ENCODE measurements around the gene ZNHIT3. TPM values are rescaled to one million over a fixed set of nuclear protein-coding genes. Genes with fewer than 3 reads are reported as not detected.
A peak's percentile ranks its signal among the peaks of the same experiment; 100 is the strongest.
"Not testable (repeated sequence)": the region's sequence is repeated elsewhere in the genome, so short reads cannot be mapped to it uniquely, and the experiment has no call there.

The ZNHIT3 gene
- total RNA-seq, 1 donor from 2014 or later, result 48.2 TPM

DNA sequence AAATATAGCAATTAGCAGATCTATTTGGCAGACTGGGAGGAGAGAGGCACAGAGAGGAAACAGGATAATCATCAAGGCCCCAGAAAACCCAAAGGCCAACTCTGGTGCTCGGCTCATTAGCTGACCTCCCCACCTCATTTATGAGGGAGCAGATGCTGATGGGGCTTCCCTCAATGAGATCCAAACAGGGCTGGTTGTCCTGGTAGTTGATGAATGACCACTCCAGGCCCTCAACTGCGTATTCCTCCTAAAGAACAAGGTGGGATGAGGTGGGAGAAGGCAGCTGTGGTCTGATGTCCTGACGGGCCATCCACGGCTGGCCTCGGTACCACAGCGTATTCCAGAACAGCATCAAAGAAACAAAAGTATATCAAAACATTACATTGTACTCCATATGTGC, 20.8 kb downstream of the ZNHIT3 start:
- no peaks in the 10 kb centered on the region for H3K9me3 Mint-ChIP-seq
- no peak for DNase-seq (ENCODE audit: low spot score)
- no peak overlapping the region for H3K27ac Mint-ChIP-seq
- H3K4me1 Mint-ChIP-seq (ENCODE audit: low read depth), result no peaks in the 10 kb centered on the region
- H3K27me3 Mint-ChIP-seq (ENCODE audit: low read depth), result no peaks in the 10 kb centered on the region
- intact Hi-C loops (cut with micrococcal nuclease), result no loop called here
- H3K4me3 Mint-ChIP-seq (ENCODE audit: low read depth), result no peak overlapping the region
- H3K36me3 Mint-ChIP-seq (ENCODE audit: low read depth), result peaks cover 82% of the 10 kb centered on the region

DNA sequence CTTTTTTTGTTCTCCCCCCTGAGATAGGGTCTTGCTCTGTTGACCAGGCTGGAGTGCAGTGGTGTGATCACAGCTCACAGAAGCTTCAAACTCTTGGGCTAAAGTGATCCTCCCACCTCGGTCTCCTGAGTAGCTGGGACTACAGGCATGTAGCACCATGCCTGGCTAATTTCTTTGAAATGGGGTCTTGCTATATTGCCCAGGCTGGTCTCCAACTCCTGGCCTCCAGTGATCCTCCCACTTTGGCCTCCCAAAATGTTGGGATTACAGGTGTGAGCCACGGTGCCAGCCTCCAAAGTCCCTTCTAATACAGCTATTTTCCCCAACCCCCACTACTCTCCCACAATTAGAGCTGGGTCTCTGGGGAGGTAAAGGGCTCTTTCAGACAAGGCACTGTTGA, 22.0 kb downstream of the ZNHIT3 start:
- DNase-seq (ENCODE audit: low spot score); H3K27ac Mint-ChIP-seq; H3K9me3 Mint-ChIP-seq; intact Hi-C loops (cut with micrococcal nuclease); H3K4me3 Mint-ChIP-seq (ENCODE audit: low read depth); H3K4me1 Mint-ChIP-seq (ENCODE audit: low read depth); H3K27me3 Mint-ChIP-seq (ENCODE audit: low read depth): not testable (repeated sequence)
- H3K36me3 Mint-ChIP-seq (ENCODE audit: low read depth), result peaks cover 81% of the 10 kb centered on the region

GRCh38 chr17:36509272-36509985, 22.9 kb downstream of the ZNHIT3 start:
- intact Hi-C loops (cut with micrococcal nuclease), result no loop called here
- Mint-ChIP-seq H3K27ac (no peak overlapping the region), H3K4me1 (ENCODE audit: low read depth) (no peaks in the 10 kb centered on the region), H3K36me3 (ENCODE audit: low read depth) (peaks cover 81% of the 10 kb centered on the region), H3K27me3 (ENCODE audit: low read depth) (no peaks in the 10 kb centered on the region), H3K9me3 (no peaks in the 10 kb centered on the region), H3K4me3 (ENCODE audit: low read depth) (no peak overlapping the region)
- no peak for DNase-seq (ENCODE audit: low spot score)

- Mint-ChIP-seq H3K27me3 (ENCODE audit: low read depth) (no peaks in the 10 kb centered on the region), H3K27ac (no peak overlapping the region), H3K4me1 (ENCODE audit: low read depth) (no peaks in the 10 kb centered on the region), H3K36me3 (ENCODE audit: low read depth) (peaks cover 84% of the 10 kb centered on the region), H3K4me3 (ENCODE audit: low read depth) (no peak overlapping the region), H3K9me3 (no peaks in the 10 kb centered on the region)
- DNase-seq (ENCODE audit: low spot score), result no peak
- intact Hi-C loops (cut with micrococcal nuclease), result no loop called here
Observed at GRCh38 chr17:36510636-36511035, 24.2 kb downstream of the ZNHIT3 start.

GRCh38 chr17:36511216-36511615, 24.7 kb downstream of the ZNHIT3 start:
- Mint-ChIP-seq H3K36me3 (ENCODE audit: low read depth) (peaks cover 80% of the 10 kb centered on the region), H3K9me3 (no peaks in the 10 kb centered on the region), H3K4me3 (ENCODE audit: low read depth) (no peak overlapping the region), H3K27ac (no peak overlapping the region), H3K4me1 (ENCODE audit: low read depth) (no peaks in the 10 kb centered on the region), H3K27me3 (ENCODE audit: low read depth) (no peaks in the 10 kb centered on the region)
- DNase-seq (ENCODE audit: low spot score), result no peak
- intact Hi-C loops (cut with micrococcal nuclease), result no loop called here

- H3K36me3 Mint-ChIP-seq (ENCODE audit: low read depth), result peaks cover 73% of the 10 kb centered on the region
- no peak for DNase-seq (ENCODE audit: low spot score)
- H3K27me3 Mint-ChIP-seq (ENCODE audit: low read depth), result no peaks in the 10 kb centered on the region
- H3K9me3 Mint-ChIP-seq, result no peaks in the 10 kb centered on the region
- no peak overlapping the region for H3K27ac Mint-ChIP-seq
- no peaks in the 10 kb centered on the region for H3K4me1 Mint-ChIP-seq (ENCODE audit: low read depth)
- intact Hi-C loops (cut with micrococcal nuclease), result no loop called here
- H3K4me3 Mint-ChIP-seq (ENCODE audit: low read depth), result no peak overlapping the region
Observed at GRCh38 chr17:36512641-36513040, 26.2 kb downstream of the ZNHIT3 start.

GRCh38 chr17:36514856-36515255, 28.4 kb downstream of the ZNHIT3 start:
- no peaks in the 10 kb centered on the region for H3K27me3 Mint-ChIP-seq (ENCODE audit: low read depth)
- no peaks in the 10 kb centered on the region for H3K4me1 Mint-ChIP-seq (ENCODE audit: low read depth)
- H3K9me3 Mint-ChIP-seq, result no peaks in the 10 kb centered on the region
- intact Hi-C loops (cut with micrococcal nuclease), result no loop called here
- peaks cover 67% of the 10 kb centered on the region for H3K36me3 Mint-ChIP-seq (ENCODE audit: low read depth)
- no peak for DNase-seq (ENCODE audit: low spot score)
- H3K4me3 Mint-ChIP-seq (ENCODE audit: low read depth), result no peak overlapping the region
- H3K27ac Mint-ChIP-seq, result no peak overlapping the region

DNA sequence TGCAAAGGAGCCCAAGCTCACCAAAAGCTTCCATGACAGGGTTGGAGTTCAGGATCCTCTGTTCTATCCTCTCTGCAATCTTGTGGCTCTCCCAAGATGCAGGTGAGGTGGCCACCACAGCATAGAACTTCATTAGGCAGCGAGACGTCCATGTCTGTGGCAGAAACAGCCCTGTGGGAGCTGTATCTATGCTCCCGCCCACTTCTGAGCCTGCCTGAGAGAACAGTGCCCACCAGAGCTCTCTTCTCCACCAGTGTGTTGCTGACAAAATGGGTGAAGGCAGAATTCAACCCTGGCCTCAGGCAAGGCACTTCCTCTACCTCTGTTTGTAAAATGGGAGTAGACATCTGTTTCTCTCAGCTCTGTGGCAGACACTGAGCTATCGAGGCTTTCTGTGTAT, 29.4 kb downstream of the ZNHIT3 start:
- intact Hi-C loops (cut with micrococcal nuclease), result no loop called here
- no peak overlapping the region for H3K4me3 Mint-ChIP-seq (ENCODE audit: low read depth)
- no peak overlapping the region for H3K27ac Mint-ChIP-seq
- H3K27me3 Mint-ChIP-seq (ENCODE audit: low read depth), result no peaks in the 10 kb centered on the region
- H3K36me3 Mint-ChIP-seq (ENCODE audit: low read depth), result peaks cover 68% of the 10 kb centered on the region
- no peaks in the 10 kb centered on the region for H3K9me3 Mint-ChIP-seq
- DNase-seq (ENCODE audit: low spot score), result no peak
- peaks cover 3% of the 10 kb centered on the region for H3K4me1 Mint-ChIP-seq (ENCODE audit: low read depth)

DNA sequence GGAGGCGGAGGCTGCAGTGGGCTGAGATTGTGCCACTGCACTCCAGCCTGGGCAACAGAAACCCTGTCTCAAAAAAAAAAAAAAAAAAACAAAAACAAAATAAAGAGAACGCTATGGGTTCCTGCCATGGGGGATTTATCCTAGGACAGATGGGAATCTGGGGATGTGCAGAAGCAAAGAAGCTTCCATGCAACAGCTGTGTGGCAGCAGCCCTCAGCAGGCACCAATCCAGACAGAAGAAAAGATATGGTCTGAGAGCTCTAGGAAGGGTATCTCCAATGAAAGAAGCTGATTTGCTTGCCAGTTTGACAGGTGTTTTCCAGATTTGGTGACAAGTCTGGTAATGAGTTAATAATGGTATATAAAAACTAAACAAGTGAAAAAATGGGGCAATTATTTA, 36.6 kb downstream of the ZNHIT3 start:
- intact Hi-C loops (cut with micrococcal nuclease), result no loop called here
- Mint-ChIP-seq H3K4me3 (ENCODE audit: low read depth) (no peak overlapping the region), H3K27me3 (ENCODE audit: low read depth) (no peaks in the 10 kb centered on the region), H3K9me3 (no peaks in the 10 kb centered on the region), H3K27ac (no peak overlapping the region), H3K36me3 (ENCODE audit: low read depth) (peaks cover 74% of the 10 kb centered on the region), H3K4me1 (ENCODE audit: low read depth) (peaks cover 18% of the 10 kb centered on the region)
- no peak for DNase-seq (ENCODE audit: low spot score)

GRCh38 chr17:36524428-36524876, 38.0 kb downstream of the ZNHIT3 start:
- intact Hi-C loops (cut with micrococcal nuclease), result no loop called here
- peaks cover 70% of the 10 kb centered on the region for H3K36me3 Mint-ChIP-seq (ENCODE audit: low read depth)
- no peaks in the 10 kb centered on the region for H3K27me3 Mint-ChIP-seq (ENCODE audit: low read depth)

GRCh38 chr17:36525113-36525512, 38.6 kb downstream of the ZNHIT3 start:
- H3K4me1 Mint-ChIP-seq (ENCODE audit: low read depth), result peaks cover 23% of the 10 kb centered on the region
- no peaks in the 10 kb centered on the region for H3K27me3 Mint-ChIP-seq (ENCODE audit: low read depth)
- intact Hi-C loops (cut with micrococcal nuclease), result no loop called here
- no peak overlapping the region for H3K4me3 Mint-ChIP-seq (ENCODE audit: low read depth)
- peak overlapping the region; percentile 9 for H3K27ac Mint-ChIP-seq
- DNase-seq (ENCODE audit: low spot score), result no peak
- H3K36me3 Mint-ChIP-seq (ENCODE audit: low read depth), result peaks cover 67% of the 10 kb centered on the region
- H3K9me3 Mint-ChIP-seq, result no peaks in the 10 kb centered on the region

More at GRCh38 chr17:36524428-36524876, 38.0 kb downstream of the ZNHIT3 start:
- no peak overlapping the region for H3K4me3 Mint-ChIP-seq (ENCODE audit: low read depth)
- no peaks in the 10 kb centered on the region for H3K9me3 Mint-ChIP-seq
- DNase-seq (ENCODE audit: low spot score), result no peak
- H3K4me1 Mint-ChIP-seq (ENCODE audit: low read depth), result peaks cover 21% of the 10 kb centered on the region
- peak overlapping the region; percentile 67 for H3K27ac Mint-ChIP-seq

GRCh38 chr17:36525888-36526287, 39.4 kb downstream of the ZNHIT3 start:
- no peak overlapping the region for H3K27ac Mint-ChIP-seq
- no peaks in the 10 kb centered on the region for H3K9me3 Mint-ChIP-seq
- intact Hi-C loops (cut with micrococcal nuclease), result no loop called here
- H3K4me1 Mint-ChIP-seq (ENCODE audit: low read depth), result peaks cover 20% of the 10 kb centered on the region
- no peak for DNase-seq (ENCODE audit: low spot score)
- no peak overlapping the region for H3K4me3 Mint-ChIP-seq (ENCODE audit: low read depth)
- peaks cover 59% of the 10 kb centered on the region for H3K36me3 Mint-ChIP-seq (ENCODE audit: low read depth)
- no peaks in the 10 kb centered on the region for H3K27me3 Mint-ChIP-seq (ENCODE audit: low read depth)

GRCh38 chr17:36527621-36528250, 41.3 kb downstream of the ZNHIT3 start:
- H3K27ac Mint-ChIP-seq, result no peak overlapping the region
- intact Hi-C loops (cut with micrococcal nuclease), result no loop called here
- no peak overlapping the region for H3K4me3 Mint-ChIP-seq (ENCODE audit: low read depth)
- H3K9me3 Mint-ChIP-seq, result no peaks in the 10 kb centered on the region
- H3K4me1 Mint-ChIP-seq (ENCODE audit: low read depth), result peaks cover 25% of the 10 kb centered on the region
- DNase-seq (ENCODE audit: low spot score), result no peak
- no peaks in the 10 kb centered on the region for H3K27me3 Mint-ChIP-seq (ENCODE audit: low read depth)
- peaks cover 61% of the 10 kb centered on the region for H3K36me3 Mint-ChIP-seq (ENCODE audit: low read depth)
